HepG2 (cell line): ENCODE measurements around the gene TRPC4. TPM values are rescaled to one million over a fixed set of nuclear protein-coding genes. Genes with fewer than 3 reads are reported as not detected.

Experiments used
- ATAC-seq: fragments of 200-7000 bp; cut with Tn5 transposase; 3 replicates; pipeline ENCODE4 v1.9.1; 2020; ENCODE audit warnings: mild to moderate bottlenecking, moderate library complexity
- BruUV-seq: library from RNA; stranded (reverse); fragments of 400-500 nt; replicated peaks from 2 replicates; lab custom pipeline; 2021; lab: Mats Ljungman, UMichigan
- CTCF ChIA-PET: fragments of 300-600 bp; formaldehyde crosslinking; extraction: SDS; loops from one replicate; lab custom pipeline; 2021; ENCODE audit warnings: low total read pairs, inconsistent platforms, low intra/inter-chr PET ratio; lab: Yijun Ruan, JAX
- POLR2A ChIA-PET: fragments of 350-600 bp; sonication (Branson Sonifier 250); formaldehyde crosslinking; loops from one replicate; lab custom pipeline; 2020; ENCODE audit warnings: antibody characterized with exemption, inconsistent platforms; lab: Yijun Ruan, JAX
- DNase-seq: peaks from one replicate; pipeline ENCODE4 v3.0.0-alpha.2; 2015; ENCODE audit warnings: low spot score
- FAIRE-seq: peaks from 3 replicates; lab custom pipeline; 2011; peaks lifted over from hg19 to GRCh38; lab: Jason Lieb, UNC
- H2AFZ ChIP-seq: one replicate; pipeline ENCODE4 v1.6.1; 2011; ENCODE audit warnings: low read length, inconsistent platforms
- H3K27ac ChIP-seq: fragments of 300-600 bp; 3 replicates; pipeline ENCODE4 v1.8.0; 2011; ENCODE audit warnings: mixed run types, mild to moderate bottlenecking, mixed read lengths, low read length, inconsistent platforms; ENCODE audit not compliant: insufficient read depth; ENCODE audit errors: extremely low read length
- H3K27me3 ChIP-seq, 2 experiments: fragments of 200-600 bp in 1 of 2; 2 replicates in 1 of 2; 3 replicates in 1 of 2; pipeline versions ENCODE4 v1.6.0 to v1.8.0; 2011; ENCODE audit warnings: low read length in 2 of 2, mild to moderate bottlenecking in 2 of 2, moderate library complexity in 2 of 2, inconsistent platforms in 1 of 2; ENCODE audit not compliant: insufficient read depth in 2 of 2, control insufficient read depth in 1 of 2
- H3K36me3 ChIP-seq, 2 experiments: fragments of 200-600 bp in 1 of 2; replicated peaks in 1 of 2; 2 replicates in 1 of 2; 3 replicates in 1 of 2; pipeline versions ENCODE4 v1.5.1 to v1.8.0; 2011; ENCODE audit warnings: low read length in 2 of 2, inconsistent platforms in 1 of 2; ENCODE audit not compliant: insufficient read depth in 2 of 2, control insufficient read depth in 1 of 2
- H3K4me1 ChIP-seq: 2 replicates; pipeline ENCODE4 v1.5.1; 2012; ENCODE audit warnings: low read length, inconsistent platforms; ENCODE audit not compliant: insufficient read depth
- H3K4me2 ChIP-seq: 2 replicates; pipeline ENCODE4 v1.6.0; 2011; ENCODE audit warnings: low read depth, low read length, inconsistent platforms
- H3K4me3 ChIP-seq, 3 experiments: fragments of 200-600 bp in 1 of 3; sonication (generic), shearing (Covaris generic) in 1 of 3; replicated peaks in 1 of 3; 2 replicates each; pipeline ENCODE4 v1.5.1; 2011 to 2016; ENCODE audit warnings: low read length in 3 of 3, inconsistent platforms in 2 of 3, low read depth in 2 of 3, mild to moderate bottlenecking in 2 of 3, control low read depth in 1 of 3, mixed read lengths in 1 of 3; ENCODE audit not compliant: insufficient read depth in 1 of 3
- H3K79me2 ChIP-seq: one replicate; pipeline ENCODE4 v1.6.1; 2011; ENCODE audit warnings: low read length, inconsistent platforms; ENCODE audit not compliant: insufficient read depth
- H3K9ac ChIP-seq: 2 replicates; pipeline ENCODE4 v1.6.0; 2011; ENCODE audit warnings: mild to moderate bottlenecking, low read depth, low read length, inconsistent platforms; ENCODE audit not compliant: insufficient read depth
- H3K9me3 ChIP-seq: 2 replicates; pipeline ENCODE4 v1.5.1; 2012; ENCODE audit warnings: mild to moderate bottlenecking, low read length
- H4K20me1 ChIP-seq: 2 replicates; pipeline ENCODE4 v1.6.0; 2011; ENCODE audit warnings: inconsistent platforms, mild to moderate bottlenecking, low read length, moderate library complexity; ENCODE audit not compliant: insufficient read depth
- CREB1 ChIP-seq, 2 experiments: fragments of 450-650 bp in 1 of 2; IDR thresholded peaks; 2 replicates each; pipeline ENCODE4 v1.6.1; 2016 to 2017; ENCODE audit warnings: control low read depth in 1 of 2, mild to moderate bottlenecking in 1 of 2, missing compliant biosample characterization in 1 of 2, missing genetic modification characterization in 1 of 2
- FOXM1 ChIP-seq: sonication (generic); formaldehyde crosslinking; IDR thresholded peaks from 2 replicates; pipeline ENCODE4 v1.5.0; 2020; ENCODE audit warnings: missing genetic modification reagents
- IKZF5 ChIP-seq: IDR thresholded peaks from 2 replicates; pipeline ENCODE4 v1.6.1; 2018; ENCODE audit warnings: missing genetic modification reagents, mild to moderate bottlenecking, missing compliant biosample characterization
- KLF12 ChIP-seq: sonication (generic); formaldehyde crosslinking; IDR thresholded peaks from 2 replicates; pipeline ENCODE4 v1.4.0; 2020; ENCODE audit warnings: missing genetic modification reagents, borderline replicate concordance
- MTF2 ChIP-seq: sonication (generic); formaldehyde crosslinking; IDR thresholded peaks from 2 replicates; pipeline ENCODE4 v1.5.0; 2020; ENCODE audit warnings: missing genetic modification reagents, borderline replicate concordance
- NCOR1 ChIP-seq: fragments of 200-600 bp; sonication (generic); IDR thresholded peaks from 2 replicates; pipeline ENCODE4 v1.7.0; 2017; ENCODE audit warnings: antibody characterized with exemption, low read length, borderline replicate concordance
- ZC3H4 ChIP-seq: sonication (generic); formaldehyde crosslinking; IDR thresholded peaks from 2 replicates; pipeline ENCODE4 v1.4.0; 2020; ENCODE audit warnings: missing genetic modification reagents, borderline replicate concordance
- ZNF207 ChIP-seq: fragments of 450-650 bp; IDR thresholded peaks from 2 replicates; pipeline ENCODE4 v1.6.1; 2016; ENCODE audit warnings: antibody characterized with exemption, borderline replicate concordance
- ZNF431 ChIP-seq: sonication (generic); formaldehyde crosslinking; IDR thresholded peaks from 2 replicates; pipeline ENCODE4 v1.9.0; 2022; ENCODE audit warnings: missing genetic modification reagents, low read depth, mild to moderate bottlenecking, borderline replicate concordance
- ZNF543 ChIP-seq: sonication (generic); formaldehyde crosslinking; IDR thresholded peaks from 2 replicates; pipeline ENCODE4 v1.4.0; 2020; ENCODE audit warnings: mild to moderate bottlenecking, missing genetic modification reagents
- WGBS: methylation state at CpG from one replicate; pipeline ENCODE4 v1.1.6; 2017; ENCODE audit warnings: low lambda C conversion rate; 5-methylcytosine and 5-hydroxymethylcytosine counted together
- in situ Hi-C: cut with HindIII; loops from 2 replicates; pipeline ENCODE4 v1.10.0; 2017; ENCODE audit warnings: low pct_unique_long_range_greater_than_20kb; ENCODE audit not compliant: extremely low pct_ligation_motif_present
- intact Hi-C: fragments of 100-400 bp; cut with micrococcal nuclease; formaldehyde crosslinking; loops from one replicate; pipeline ENCODE4 v1.10.0; 2022; ENCODE audit not compliant: unreplicated experiment
- polyA plus RNA-seq, 8 experiments: library from polyadenylated mRNA; depleted of rRNA in 3 of 8; stranded (reverse) in 7 of 8; unstranded in 1 of 8; fragments of >200 nt; fragmentation: Illumina TruSeq in 4 of 8; extraction: Trizol in 4 of 8; gene quantifications; 2 replicates each; pipeline versions ENCODE4 v1.2.1 to v1.2.3, GENCODE V29; 2011 to 2016; ENCODE audit warnings: low read depth in 4 of 8, missing spikeins in 1 of 8, mixed read lengths in 1 of 8; ENCODE audit not compliant: insufficient read depth in 1 of 8
- total RNA-seq, 5 experiments: library from RNA; depleted of rRNA; stranded (reverse); fragments of >200 nt; fragmentation: Illumina TruSeq; extraction: Trizol; gene quantifications; 2 replicates each; pipeline ENCODE4 v1.2.3, GENCODE V29; 2016; ENCODE audit warnings: low read depth in 1 of 5
- TF ChIP-seq, protein P1 (sequence below): sonication (generic); formaldehyde crosslinking; IDR thresholded peaks from 2 replicates; pipeline ENCODE4 v1.4.0; 2020; ENCODE audit warnings: missing genetic modification reagents
- TF ChIP-seq, protein P2 (sequence below), 2 experiments: fragments of 450-650 bp in 1 of 2; sonication (generic) in 1 of 2; formaldehyde crosslinking; IDR thresholded peaks; 2 replicates each; pipeline versions ENCODE4 v1.5.0 to v1.8.0; 2020 to 2022; ENCODE audit warnings: mild to moderate bottlenecking in 1 of 2, missing genetic modification reagents in 1 of 2
- TF ChIP-seq, protein P3 (sequence below): IDR thresholded peaks from 2 replicates; pipeline ENCODE4 v1.6.1; 2016; ENCODE audit warnings: missing biosample characterization, missing genetic modification reagents, low read depth

Gene TRPC4
- total and polyA plus RNA-seq, 2 of the 13 experiments (the other 11 are each of a cell fraction or from before 2014, with no cell fraction given), result not detected

- Histone ChIP-seq H2AFZ (no peak overlapping the region), H3K9ac (no peak overlapping the region), H3K4me3 (no peak overlapping the region), H3K9me3 (peaks cover 46% of the 10 kb centered on the region), H3K27me3 (no peaks in the 10 kb centered on the region), H4K20me1 (no peaks in the 10 kb centered on the region), H3K4me1 (no peaks in the 10 kb centered on the region), H3K79me2 (no peaks in the 10 kb centered on the region), H3K27ac (no peak overlapping the region), H3K36me3 (no peaks in the 10 kb centered on the region), H3K4me2 (no peak overlapping the region)
- intact Hi-C loops (no loop called here), in situ Hi-C loops (no loop called here)
- no peak for ATAC-seq
- no peak for DNase-seq
- POLR2A ChIA-PET, result no interaction called here
- WGBS, result under 1% methylated on average over 4 of the region's 4 CpGs
- CTCF ChIA-PET, result no interaction called here
- peak; percentile 67 for TF ChIP-seq CREB1 (IDR thresholded peaks at IDR 0.05)
- no peak for TF ChIP-seq CREB1 (CRISPR knock-in tag; IDR thresholded peaks at IDR 0.05)
- no peak for TF ChIP-seq IKZF5 (CRISPR knock-in tag)
- FAIRE-seq, result no peak
- no TSS peak for BruUV-seq
Measured at GRCh38 chr13:37835392-37835791, 34.2 kb downstream of the TRPC4 start.

- Histone ChIP-seq H3K36me3 (no peaks in the 10 kb centered on the region), H3K27ac (no peak overlapping the region), H3K4me3 (no peak overlapping the region), H4K20me1 (no peaks in the 10 kb centered on the region), H3K79me2 (no peaks in the 10 kb centered on the region), H3K27me3 (no peaks in the 10 kb centered on the region), H2AFZ (no peak overlapping the region), H3K4me2 (no peak overlapping the region), H3K9me3 (peaks cover 34% of the 10 kb centered on the region), H3K9ac (no peak overlapping the region), H3K4me1 (no peaks in the 10 kb centered on the region)
- ChIA-PET POLR2A (no interaction called here), CTCF (no interaction called here)
- DNase-seq (no peak), ATAC-seq (no peak), FAIRE-seq (no peak)
- no peak for TF ChIP-seq NCOR1
- no peak for TF ChIP-seq FOXM1 (CRISPR knock-in tag)
- TF ChIP-seq ZNF543, result no peak
- TF ChIP-seq, protein P1, sequence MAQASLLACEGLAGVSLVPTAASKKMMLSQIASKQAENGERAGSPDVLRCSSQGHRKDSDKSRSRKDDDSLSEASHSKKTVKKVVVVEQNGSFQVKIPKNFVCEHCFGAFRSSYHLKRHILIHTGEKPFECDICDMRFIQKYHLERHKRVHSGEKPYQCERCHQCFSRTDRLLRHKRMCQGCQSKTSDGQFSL (CRISPR knock-in tag), result no peak
- no peak for TF ChIP-seq ZNF207
- TF ChIP-seq MTF2 (CRISPR knock-in tag), result no peak
- TF ChIP-seq, protein P2, sequence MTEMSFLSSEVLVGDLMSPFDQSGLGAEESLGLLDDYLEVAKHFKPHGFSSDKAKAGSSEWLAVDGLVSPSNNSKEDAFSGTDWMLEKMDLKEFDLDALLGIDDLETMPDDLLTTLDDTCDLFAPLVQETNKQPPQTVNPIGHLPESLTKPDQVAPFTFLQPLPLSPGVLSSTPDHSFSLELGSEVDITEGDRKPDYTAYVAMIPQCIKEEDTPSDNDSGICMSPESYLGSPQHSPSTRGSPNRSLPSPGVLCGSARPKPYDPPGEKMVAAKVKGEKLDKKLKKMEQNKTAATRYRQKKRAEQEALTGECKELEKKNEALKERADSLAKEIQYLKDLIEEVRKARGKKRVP (CRISPR knock-in tag; IDR thresholded peaks at IDR 0.05), result no peak
- TF ChIP-seq ZNF431 (CRISPR knock-in tag), result no peak
- TF ChIP-seq ZC3H4 (CRISPR knock-in tag), result no peak
- no peak for TF ChIP-seq KLF12 (CRISPR knock-in tag)
- TF ChIP-seq, protein P3, sequence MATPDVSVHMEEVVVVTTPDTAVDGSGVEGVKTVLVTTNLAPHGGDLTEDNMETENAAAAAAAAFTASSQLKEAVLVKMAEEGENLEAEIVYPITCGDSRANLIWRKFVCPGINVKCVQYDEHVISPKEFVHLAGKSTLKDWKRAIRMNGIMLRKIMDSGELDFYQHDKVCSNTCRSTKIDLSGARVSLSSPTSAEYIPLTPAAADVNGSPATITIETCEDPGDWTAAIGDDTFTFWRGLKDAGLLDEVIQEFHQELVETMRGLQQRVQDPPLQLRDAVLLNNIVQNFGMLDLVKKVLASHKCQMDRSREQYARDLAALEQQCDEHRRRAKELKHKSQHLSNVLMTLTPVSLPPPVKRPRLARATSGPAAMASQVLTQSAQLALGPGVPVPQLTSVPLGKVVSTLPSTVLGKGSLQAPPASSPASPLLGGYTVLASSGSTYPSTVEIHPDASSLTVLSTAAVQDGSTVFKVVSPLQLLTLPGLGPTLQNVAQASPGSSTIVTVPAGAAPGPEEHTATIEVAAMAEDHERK (CRISPR knock-in tag), result no peak
- in situ Hi-C loops (no loop called here), intact Hi-C loops (no loop called here)
- no TSS peak for BruUV-seq
- WGBS, result 0% methylated on average over 4 of the region's 4 CpGs
Measured at GRCh38 chr13:37833411-37833810, 36.2 kb downstream of the TRPC4 start.
